K562 (cell line): ENCODE data around the gene XAB2. TPM values are rescaled to one million over a fixed set of nuclear protein-coding genes. Genes with fewer than 3 reads are reported as not detected.

Source experiments
- ATAC-seq: fragments of 200-7000 bp; cut with Tn5 transposase; 3 replicates; pipeline ENCODE4 v1.9.1; 2020; ENCODE audit warnings: moderate library complexity
- BruUV-seq: library from RNA; stranded (reverse); fragments of 400-500 nt; replicated peaks from 2 replicates; lab custom pipeline; 2021; lab: Mats Ljungman, UMichigan
- CTCF ChIA-PET: fragments of 300-600 bp; formaldehyde crosslinking; extraction: SDS; loops from one replicate; lab custom pipeline; 2021; ENCODE audit warnings: low intra/inter-chr PET ratio; lab: Yijun Ruan, JAX
- POLR2A ChIA-PET: fragments of 300-600, 350-650 bp; sonication (Branson Sonifier 250); formaldehyde crosslinking; extraction: SDS; loops from one replicate; lab custom pipeline; 2021; ENCODE audit warnings: antibody characterized with exemption, inconsistent platforms; lab: Yijun Ruan, JAX
- DNase-seq, 4 experiments: peaks; one replicate each; pipeline versions ENCODE4 v3.0.0 to v3.0.0-alpha.2; 2011 to 2018; ENCODE audit warnings: low spot score in 3 of 4, mixed read lengths in 3 of 4; ENCODE audit errors: extremely low read depth in 1 of 4
- FAIRE-seq: peaks from 2 replicates; lab custom pipeline; 2011; peaks lifted over from hg19 to GRCh38; lab: Jason Lieb, UNC
- H2AFZ ChIP-seq: 2 replicates; pipeline ENCODE4 v1.6.0; 2011; ENCODE audit warnings: low read depth, low read length, control low read depth, inconsistent platforms
- H3K27ac ChIP-seq: fragments of 200-600 bp; 3 replicates; pipeline ENCODE4 v1.8.0; 2011; ENCODE audit warnings: low read depth, mild to moderate bottlenecking, control low read depth, inconsistent platforms, low read length, moderate library complexity, mixed read lengths; ENCODE audit errors: extremely low read depth
- H3K27me3 ChIP-seq, 2 experiments: fragments of 300-600 bp in 1 of 2; 2 replicates in 1 of 2; 3 replicates in 1 of 2; pipeline versions ENCODE4 v1.6.0 to v1.8.0; 2011; ENCODE audit warnings: inconsistent platforms in 2 of 2, low read length in 2 of 2, mild to moderate bottlenecking in 1 of 2, mixed read lengths in 1 of 2, moderate library complexity in 1 of 2; ENCODE audit not compliant: control insufficient read depth in 2 of 2, insufficient read depth in 2 of 2
- H3K36me3 ChIP-seq: fragments of 300-600 bp; 3 replicates; pipeline ENCODE4 v1.8.0; 2011; ENCODE audit warnings: mild to moderate bottlenecking, low read length, inconsistent platforms; ENCODE audit not compliant: control insufficient read depth, insufficient read depth
- H3K4me1 ChIP-seq, 2 experiments: fragments of 200-600 bp in 1 of 2; replicated peaks in 1 of 2; 2 replicates in 1 of 2; 3 replicates in 1 of 2; pipeline versions ENCODE4 v1.5.1 to v1.8.0; 2011; ENCODE audit warnings: inconsistent platforms in 2 of 2, low read length in 2 of 2, mild to moderate bottlenecking in 1 of 2, mixed read lengths in 1 of 2, moderate library complexity in 1 of 2; ENCODE audit not compliant: control insufficient read depth in 2 of 2, insufficient read depth in 2 of 2
- H3K4me2 ChIP-seq: 2 replicates; pipeline ENCODE4 v1.6.1; 2011; ENCODE audit warnings: low read length, control low read depth, inconsistent platforms, mixed read lengths; ENCODE audit not compliant: insufficient read depth
- H3K4me3 ChIP-seq: fragments of 200-600 bp; sonication (generic), shearing (Covaris generic); 2 replicates; pipeline ENCODE4 v1.5.1; 2016; ENCODE audit warnings: control low read depth, inconsistent platforms
- H3K79me2 ChIP-seq: fragments of 200-600 bp; 3 replicates; pipeline ENCODE4 v1.8.0; 2011; ENCODE audit warnings: low read length, inconsistent platforms; ENCODE audit not compliant: control insufficient read depth, insufficient read depth
- H3K9ac ChIP-seq, 2 experiments: 2 replicates each; pipeline versions ENCODE4 v1.6.0 to v1.6.1; 2011; ENCODE audit warnings: low read depth in 2 of 2, low read length in 2 of 2, control low read depth in 1 of 2, inconsistent platforms in 1 of 2, mild to moderate bottlenecking in 1 of 2, mixed read lengths in 1 of 2; ENCODE audit not compliant: insufficient read depth in 1 of 2
- H3K9me1 ChIP-seq: one replicate; pipeline ENCODE4 v1.6.0; 2011; ENCODE audit warnings: inconsistent platforms, mild to moderate bottlenecking, low read length, moderate library complexity; ENCODE audit not compliant: control insufficient read depth, insufficient read depth
- H3K9me3 ChIP-seq: replicated peaks from 2 replicates; pipeline ENCODE4 v1.5.1; 2011; ENCODE audit warnings: low read depth, low read length, inconsistent platforms; ENCODE audit not compliant: control insufficient read depth, insufficient read depth
- H4K20me1 ChIP-seq: replicated peaks from 2 replicates; pipeline ENCODE4 v1.6.1; 2011; ENCODE audit warnings: low read length, inconsistent platforms, mixed read lengths; ENCODE audit not compliant: control insufficient read depth, insufficient read depth
- CEBPB ChIP-seq: fragments of 450-650 bp; IDR thresholded peaks from 2 replicates; pipeline ENCODE4 v1.6.1; 2016; ENCODE audit warnings: missing genetic modification characterization, missing compliant biosample characterization
- CSDE1 ChIP-seq, 2 experiments: fragments of 450-650 bp; IDR thresholded peaks; 2 replicates each; pipeline ENCODE4 v1.6.1; 2016; ENCODE audit warnings: mild to moderate bottlenecking in 1 of 2
- DIDO1 ChIP-seq: fragments of 450-650 bp; IDR thresholded peaks from 2 replicates; pipeline ENCODE4 v1.6.1; 2016; ENCODE audit warnings: low read depth, missing biosample characterization, missing genetic modification characterization
- ELF4 ChIP-seq: fragments of 450-650 bp; formaldehyde crosslinking; IDR thresholded peaks from 2 replicates; pipeline ENCODE4 v1.4.0; 2022; ENCODE audit warnings: missing genetic modification characterization
- HDAC1 ChIP-seq, 2 experiments: fragments of 450-650 bp; IDR thresholded peaks; 2 replicates each; pipeline ENCODE4 v1.6.1; 2016 to 2017; ENCODE audit warnings: inconsistent platforms in 1 of 2, mild to moderate bottlenecking in 1 of 2, moderate library complexity in 1 of 2
- HDGF ChIP-seq: fragments of 450-650 bp; IDR thresholded peaks from 2 replicates; pipeline ENCODE4 v1.6.1; 2016
- HLTF ChIP-seq: fragments of 450-650 bp; IDR thresholded peaks from 2 replicates; pipeline ENCODE4 v1.6.1; 2016
- HMG20B ChIP-seq: fragments of 250-450 bp; sonication (Bioruptor Pico); IDR thresholded peaks from 2 replicates; pipeline ENCODE4 v1.5.0; 2021; ENCODE audit warnings: mild to moderate bottlenecking
- HOXB6 ChIP-seq: fragments of 250-450 bp; sonication (Bioruptor Pico); IDR thresholded peaks from 2 replicates; pipeline ENCODE4 v1.5.1; 2022; ENCODE audit warnings: mild to moderate bottlenecking, borderline replicate concordance
- KDM1A ChIP-seq, 2 experiments: fragments of 450-650 bp; IDR thresholded peaks; 2 replicates each; pipeline ENCODE4 v1.6.1; 2016; ENCODE audit warnings: mild to moderate bottlenecking in 2 of 2
- KHSRP ChIP-seq: fragments of 450-650 bp; IDR thresholded peaks from 2 replicates; pipeline ENCODE4 v1.6.1; 2017
- LARP7 ChIP-seq: fragments of 450-650 bp; IDR thresholded peaks from 2 replicates; pipeline ENCODE4 v1.6.1; 2016
- MAFG ChIP-seq: fragments of 450-650 bp; conservative IDR thresholded peaks from 2 replicates; pipeline ENCODE4 v1.6.1; 2016; ENCODE audit warnings: missing genetic modification characterization, missing compliant biosample characterization
- NFATC3 ChIP-seq: fragments of 450-650 bp; IDR thresholded peaks from 2 replicates; pipeline ENCODE4 v1.6.1; 2017; ENCODE audit warnings: mild to moderate bottlenecking
- NFRKB ChIP-seq: fragments of 450-650 bp; IDR thresholded peaks from 2 replicates; pipeline ENCODE4 v1.6.1; 2016; ENCODE audit warnings: low read depth
- PHF20 ChIP-seq: fragments of 450-650 bp; IDR thresholded peaks from 2 replicates; pipeline ENCODE4 v1.6.1; 2018; ENCODE audit not compliant: partially characterized antibody
- PML ChIP-seq: IDR thresholded peaks from 2 replicates; pipeline ENCODE4 v1.6.1; 2012; ENCODE audit warnings: low read length, inconsistent platforms
- POLR2B ChIP-seq: fragments of 450-650 bp; IDR thresholded peaks from 2 replicates; pipeline ENCODE4 v1.6.1; 2018; ENCODE audit warnings: low read depth; ENCODE audit not compliant: partially characterized antibody
- RBM22 ChIP-seq: fragments of 200-400 bp; formaldehyde crosslinking; IDR thresholded peaks from 2 replicates; pipeline ENCODE4 v1.6.1; 2018; ENCODE audit warnings: low read length, low read depth; ENCODE audit not compliant: poor library complexity, severe bottlenecking
- RBM34 ChIP-seq: fragments of 200-400 bp; formaldehyde crosslinking; IDR thresholded peaks from 2 replicates; pipeline ENCODE4 v1.6.1; 2018; ENCODE audit warnings: low read length, borderline replicate concordance; ENCODE audit not compliant: insufficient read depth
- STAT5A ChIP-seq: IDR thresholded peaks from 2 replicates; pipeline ENCODE4 v1.6.1; 2012; ENCODE audit warnings: low read length, inconsistent platforms, borderline replicate concordance
- SUPT5H ChIP-seq: fragments of 450-650 bp; IDR thresholded peaks from 2 replicates; pipeline ENCODE4 v1.6.1; 2016
- TARDBP ChIP-seq: fragments of 450-650 bp; IDR thresholded peaks from 2 replicates; pipeline ENCODE4 v1.6.1; 2016
- TSC22D4 ChIP-seq: fragments of 450-650 bp; IDR thresholded peaks from 2 replicates; pipeline ENCODE4 v1.6.1; 2016; ENCODE audit warnings: missing genetic modification characterization, missing biosample characterization, control low read depth
- ZFP30 ChIP-seq: fragments of 250-450 bp; sonication (Bioruptor Pico); IDR thresholded peaks from 2 replicates; pipeline ENCODE4 v1.8.0; 2022; ENCODE audit warnings: moderate library complexity, mild to moderate bottlenecking, inconsistent platforms, borderline replicate concordance
- ZNF146 ChIP-seq: IDR thresholded peaks from one replicate; pipeline ENCODE4 v1.6.1; 2018; ENCODE audit warnings: missing compliant biosample characterization; ENCODE audit not compliant: unreplicated experiment
- ZNF197 ChIP-seq: fragments of 200-800 bp; sonication (Bioruptor generic); IDR thresholded peaks from 2 replicates; pipeline ENCODE4 v1.6.1; 2016; ENCODE audit warnings: low read depth, missing genetic modification characterization, missing compliant biosample characterization
- WGBS: fragments of 100-300 bp; shearing (Covaris generic); methylation state at CpG from one replicate; pipeline ENCODE4 v1.1.6; 2016; ENCODE audit warnings: low coverage, mixed read lengths; ENCODE audit not compliant: insufficient coverage; ENCODE audit errors: missing lambda C conversion rate; 5-methylcytosine and 5-hydroxymethylcytosine counted together
- in situ Hi-C: fragments of 300-500 bp; cut with MboI; formaldehyde crosslinking; loops from 4 replicates; pipeline ENCODE4 v1.15.0; 2018; ENCODE audit warnings: inconsistent platforms, mixed read lengths
- intact Hi-C: fragments of 100-400 bp; cut with micrococcal nuclease; formaldehyde crosslinking; loops from 2 replicates; pipeline ENCODE4 v1.14.2; 2022
- polyA plus RNA-seq, 8 experiments: library from polyadenylated mRNA; depleted of rRNA in 4 of 8; stranded (reverse) in 5 of 8; unstranded in 3 of 8; fragments of >200 nt; fragmentation: Nextera tagmentation in 2 of 8; fragmentation: Illumina TruSeq in 1 of 8; extraction: Ambion mirVana in 2 of 8; extraction: Trizol in 1 of 8; gene quantifications; 2 replicates each; pipeline versions ENCODE4 v1.2.1 to v1.2.3, GENCODE V29; 2011 to 2014; ENCODE audit warnings: inconsistent platforms in 1 of 8, missing spikeins in 1 of 8
- total RNA-seq, 7 experiments: library from RNA; depleted of rRNA in 6 of 7; stranded (reverse); fragments of >200 nt in 6 of 7; fragmentation: Illumina TruSeq in 2 of 7; extraction: Trizol in 2 of 7; gene quantifications; 2 replicates each; pipeline versions ENCODE4 v1.2.1 to v1.2.3, GENCODE V29; 2011 to 2021; ENCODE audit warnings: low replicate concordance in 1 of 7
- TF ChIP-seq, protein P1 (sequence below): fragments of 450-650 bp; formaldehyde crosslinking; conservative IDR thresholded peaks from 2 replicates; pipeline ENCODE4 v1.4.0; 2022; ENCODE audit warnings: mild to moderate bottlenecking, missing genetic modification characterization

Gene XAB2
- total and polyA plus RNA-seq, 9 of the 15 experiments (the other 6 are each of a cell fraction or from before 2014, with no cell fraction given) = 0.21 to 58.3 (median 20.0) TPM

DNA sequence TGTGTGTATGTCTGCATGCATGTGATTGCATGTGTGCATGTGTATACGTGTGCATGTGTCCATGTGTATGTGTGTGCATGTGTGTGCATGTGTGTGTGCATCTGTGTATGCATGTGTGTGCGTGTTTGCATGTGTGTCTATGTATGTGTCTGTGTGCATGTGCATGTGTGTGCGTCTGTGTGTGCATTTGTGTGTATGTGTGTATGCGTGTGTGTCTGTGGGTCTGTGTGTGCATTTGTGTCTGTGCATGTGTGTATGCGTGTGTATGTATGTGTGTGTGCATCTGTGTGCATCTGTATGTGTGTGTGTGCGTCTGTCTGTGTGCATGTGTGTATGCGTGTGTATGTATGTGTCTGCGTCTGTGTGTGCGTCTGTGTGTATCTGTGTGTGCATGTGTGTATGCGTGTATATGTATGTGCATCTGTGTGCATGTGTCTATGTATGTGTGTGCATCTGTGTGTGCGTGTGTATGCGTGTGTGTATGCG, 10.6 kb upstream of the XAB2 start:
- in situ Hi-C loops (no loop called here), intact Hi-C loops (no loop called here)
- CTCF ChIA-PET = no interaction called here
- no TSS peak for BruUV-seq
- POLR2A ChIA-PET = no interaction called here
- peaks cover 15 to 69% of the 10 kb centered on the region in 2 experiments; a peak in 4 of 5 replicates for H3K4me1 ChIP-seq
- no peaks in the 10 kb centered on the region for H3K9me1 ChIP-seq
- peaks cover 21% of the 10 kb centered on the region for H4K20me1 ChIP-seq
- no peak overlapping the region for H2AFZ ChIP-seq
- peaks cover 6% of the 10 kb centered on the region; the same call in 1 of the 2 replicates for H3K9me3 ChIP-seq
- H3K9ac ChIP-seq = no peak overlapping the region
- H3K79me2 ChIP-seq = peaks cover 40% of the 10 kb centered on the region
- ATAC-seq (no peak), FAIRE-seq (peak; percentile 65), DNase-seq (no peak)
- H3K27ac ChIP-seq = no peak overlapping the region
- peaks cover 55% of the 10 kb centered on the region; the same call in 2 of the 3 replicates for H3K36me3 ChIP-seq
- H3K27me3 ChIP-seq = no peaks in the 10 kb centered on the region; a peak in 1 of 5 replicates
- no peak overlapping the region for H3K4me3 ChIP-seq
- whole genome bisulfite sequencing = 96% methylated on average over 10 of the region's 13 CpGs
- no peak overlapping the region; the same call in 1 of the 2 replicates for H3K4me2 ChIP-seq
- TF ChIP-seq, protein P1, sequence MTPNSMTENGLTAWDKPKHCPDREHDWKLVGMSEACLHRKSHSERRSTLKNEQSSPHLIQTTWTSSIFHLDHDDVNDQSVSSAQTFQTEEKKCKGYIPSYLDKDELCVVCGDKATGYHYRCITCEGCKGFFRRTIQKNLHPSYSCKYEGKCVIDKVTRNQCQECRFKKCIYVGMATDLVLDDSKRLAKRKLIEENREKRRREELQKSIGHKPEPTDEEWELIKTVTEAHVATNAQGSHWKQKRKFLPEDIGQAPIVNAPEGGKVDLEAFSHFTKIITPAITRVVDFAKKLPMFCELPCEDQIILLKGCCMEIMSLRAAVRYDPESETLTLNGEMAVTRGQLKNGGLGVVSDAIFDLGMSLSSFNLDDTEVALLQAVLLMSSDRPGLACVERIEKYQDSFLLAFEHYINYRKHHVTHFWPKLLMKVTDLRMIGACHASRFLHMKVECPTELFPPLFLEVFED (CRISPR knock-in tag) = 0 out of 2 replicates have a peak, but pooled peaks have one; percentile 57
- TF ChIP-seq LARP7 (0 out of 2 replicates have a peak, but pooled peaks have one; percentile 31), NFRKB (0 out of 2 replicates have a peak, but pooled peaks have one; percentile 80), DIDO1 (no peak), ZNF146 (no peak), HDAC1 (IDR thresholded peaks at IDR 0.05) (peak in 1 of 2 experiments; percentile 38; a peak in 1 of 4 replicates), KDM1A (IDR thresholded peaks at IDR 0.05) (peak in 1 of 2 experiments; percentile 58; a peak in 1 of 4 replicates), PML (0 out of 2 replicates have a peak, but pooled peaks have one; percentile 22), ELF4 (CRISPR knock-in tag) (peak; percentile 76; the same call in 1 of the 2 replicates), TSC22D4 (tag) (0 out of 2 replicates have a peak, but pooled peaks have one; percentile 40), NFATC3 (no peak), HMG20B (CRISPR knock-in tag) (no peak), TARDBP (peak; percentile 98), CEBPB (tag) (no peak), KHSRP (no peak), MAFG (no peak), POLR2B (peak; percentile 75), ZNF197 (CRISPR knock-in tag) (no peak), ZFP30 (no peak), SUPT5H (peak; percentile 73), HOXB6 (CRISPR knock-in tag) (no peak), PHF20 (peak; percentile 88), STAT5A (peak; percentile 74), RBM34 (no peak), RBM22 (no peak), HDGF (peak; percentile 73; the same call in 1 of the 2 replicates), CSDE1 (IDR thresholded peaks at IDR 0.05) (peak in 1 of 2 experiments; percentile 33; a peak in 1 of 4 replicates), HLTF (0 out of 2 replicates have a peak, but pooled peaks have one; percentile 25)
